HG02610 (cell line): Measurements from ENCODE around the gene ACADSB.
A peak's percentile ranks its signal among the peaks of the same experiment; 100 is the strongest.

Experiments
- ATAC-seq: cut with Tn5 transposase; IDR thresholded peaks from one replicate; pipeline ENCODE4 v1.9.1; 2021; ENCODE audit warnings: mild to moderate bottlenecking, moderate library complexity; ENCODE audit not compliant: unreplicated experiment

ACADSB gene

GRCh38 chr10:123038782-123039631, 30.2 kb downstream of the ACADSB start:
- ATAC-seq, result no peak

GRCh38 chr10:123039632-123039930, 30.8 kb downstream of the ACADSB start:
- ATAC-seq, result no peak

GRCh38 chr10:123042708-123043408, 34.1 kb downstream of the ACADSB start:
- no peak for ATAC-seq

- peak; percentile 51 for ATAC-seq
These were observed 34.7 kb downstream of the ACADSB start for GRCh38 chr10:123043409-123043925.

- ATAC-seq, result no peak
These were observed 35.6 kb downstream of the ACADSB start for GRCh38 chr10:123044391-123044790.

- no peak for ATAC-seq
These were observed 37.3 kb downstream of the ACADSB start for GRCh38 chr10:123045961-123046731.

GRCh38 chr10:123057968-123058367, 49.2 kb downstream of the ACADSB start:
- ATAC-seq, result no peak

DNA sequence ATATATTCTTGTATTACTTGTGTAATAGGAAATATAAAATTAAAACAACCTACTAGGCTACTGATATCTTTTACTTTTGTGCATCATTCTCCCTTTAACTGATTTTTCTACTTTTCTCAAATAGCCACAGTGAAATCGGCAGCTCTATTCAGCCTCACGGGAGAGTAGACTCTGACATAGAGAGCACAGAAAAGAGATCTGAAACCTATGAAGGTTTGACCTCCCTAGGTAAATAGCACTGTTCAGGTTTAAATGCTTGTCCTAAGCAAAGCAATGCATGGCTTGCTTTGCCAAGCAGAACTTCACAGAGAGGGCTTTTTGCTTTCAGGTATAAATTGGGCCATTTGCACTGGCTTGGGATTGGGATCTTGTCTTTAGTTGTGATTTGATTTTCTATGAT, 53.1 kb downstream of the ACADSB start:
- ATAC-seq, result peak; percentile 96

GRCh38 chr10:123062726-123063125, 53.9 kb downstream of the ACADSB start:
- ATAC-seq, result no peak

DNA sequence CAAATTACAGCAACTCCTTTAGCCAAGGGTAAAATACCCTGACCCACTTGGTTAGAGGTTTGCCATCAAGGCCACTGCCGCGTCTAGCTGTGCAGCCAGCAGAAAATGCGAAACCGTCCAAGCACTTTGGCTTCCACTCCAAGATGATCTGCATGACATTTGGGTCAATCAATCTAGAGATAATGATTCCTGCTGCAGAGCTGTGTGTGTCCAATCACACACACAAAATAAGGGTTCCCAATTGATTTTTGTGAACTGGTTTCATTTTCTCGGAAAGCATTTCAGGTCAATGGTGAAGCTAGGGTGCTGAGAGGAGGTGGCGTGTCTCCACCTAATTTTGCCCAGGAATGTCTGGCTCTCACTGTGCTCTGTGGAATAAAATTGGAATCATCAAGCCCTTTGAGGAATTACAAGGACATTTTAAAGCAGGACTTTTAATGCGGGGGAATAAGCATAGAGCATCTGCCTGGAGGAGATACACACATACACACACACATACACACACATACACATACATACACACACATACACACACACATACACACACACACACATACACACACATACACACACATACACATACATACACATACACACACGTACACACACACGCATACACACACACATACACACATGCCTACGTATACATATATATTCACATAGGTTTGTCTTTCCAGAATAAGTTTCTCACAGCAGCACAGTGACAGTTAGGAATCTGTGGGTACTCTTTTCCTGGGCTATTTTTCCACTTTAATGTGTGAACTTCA, 59.5 kb downstream of the ACADSB start:
- ATAC-seq, result no peak

GRCh38 chr10:123069246-123069986, 60.6 kb downstream of the ACADSB start:
- ATAC-seq, result no peak

DNA sequence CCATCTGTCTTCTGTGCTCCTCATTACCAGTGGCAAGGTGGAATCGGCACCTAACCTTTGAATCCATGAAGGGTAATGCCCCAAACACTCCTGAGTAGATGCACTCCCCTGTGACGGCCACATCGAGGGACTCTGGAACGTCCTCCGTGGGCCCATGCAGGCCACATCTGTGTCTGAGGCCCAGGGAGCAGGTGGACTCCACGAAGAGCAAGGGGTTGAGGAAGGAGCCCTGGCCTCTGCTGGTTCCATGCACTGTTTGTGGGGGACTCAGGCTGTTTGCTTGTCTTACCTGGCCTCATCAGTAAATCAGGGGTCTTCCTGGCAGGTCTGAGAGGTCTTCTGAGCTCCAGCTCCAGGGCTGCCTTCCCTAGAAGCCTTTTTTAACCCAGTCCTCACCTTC, 64.4 kb downstream of the ACADSB start:
- ATAC-seq, result no peak

- ATAC-seq, result no peak
These were observed 65.4 kb downstream of the ACADSB start for GRCh38 chr10:123074215-123074614.

DNA sequence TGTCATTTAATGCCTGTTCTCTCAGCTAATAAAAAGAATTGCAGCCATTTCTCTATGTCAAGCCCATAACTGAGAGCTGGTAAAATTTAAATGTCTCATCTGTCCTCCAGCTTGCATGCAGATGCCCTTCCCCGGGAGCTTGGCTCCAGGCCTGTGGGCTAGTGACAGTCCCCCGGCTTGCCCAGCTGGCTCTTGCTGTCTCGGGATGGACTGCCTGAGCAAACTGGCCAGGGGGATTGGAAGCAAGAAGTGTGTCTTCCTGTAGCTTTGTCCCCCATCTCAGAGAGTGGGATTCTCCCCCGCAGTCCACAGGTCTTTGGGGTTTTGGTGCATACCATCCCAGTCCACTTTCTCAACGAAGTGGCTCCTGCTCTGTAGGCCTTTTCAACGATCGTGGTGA, 73.1 kb downstream of the ACADSB start:
- no peak for ATAC-seq

DNA sequence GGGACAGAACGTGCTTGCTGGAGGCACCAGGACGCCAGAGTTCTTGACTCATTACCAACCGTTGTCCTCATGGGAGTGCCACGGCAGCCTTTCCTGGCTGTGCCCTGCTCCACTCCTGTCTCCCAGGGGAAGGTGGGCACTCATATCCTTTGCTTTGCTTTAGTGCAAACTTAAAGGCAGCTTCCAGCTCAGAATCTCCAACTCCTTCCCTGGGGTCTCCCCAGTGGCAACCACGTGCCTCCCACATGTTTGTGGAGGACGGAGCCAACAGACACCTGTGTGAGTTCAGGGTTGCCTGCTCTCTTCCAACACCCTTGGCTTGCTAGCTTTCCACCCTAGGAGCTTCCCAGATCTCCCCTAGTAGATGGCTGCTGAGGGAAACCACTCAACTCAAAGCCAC, 75.0 kb downstream of the ACADSB start:
- ATAC-seq, result no peak

- no peak for ATAC-seq
These were observed 77.5 kb downstream of the ACADSB start for GRCh38 chr10:123086281-123086680.

DNA sequence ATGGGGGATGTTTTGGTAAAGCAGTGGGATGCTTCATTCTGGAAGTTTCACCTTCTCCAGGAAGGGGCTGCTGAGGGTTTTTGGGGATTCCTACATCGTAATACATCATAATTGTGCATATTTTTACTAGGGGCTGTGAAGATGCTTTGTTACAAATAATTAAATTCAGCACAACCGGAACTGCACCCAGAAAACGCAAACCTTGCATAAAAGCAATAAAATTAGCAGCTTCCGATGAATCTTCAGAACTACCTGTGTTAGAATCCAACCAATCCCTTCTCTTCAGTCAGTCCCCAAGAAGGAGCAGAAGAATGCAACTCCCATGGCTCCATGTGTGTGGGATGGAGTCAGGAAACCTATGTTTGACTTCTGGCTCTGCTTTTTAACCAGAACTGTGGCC, 78.5 kb downstream of the ACADSB start:
- no peak for ATAC-seq

DNA sequence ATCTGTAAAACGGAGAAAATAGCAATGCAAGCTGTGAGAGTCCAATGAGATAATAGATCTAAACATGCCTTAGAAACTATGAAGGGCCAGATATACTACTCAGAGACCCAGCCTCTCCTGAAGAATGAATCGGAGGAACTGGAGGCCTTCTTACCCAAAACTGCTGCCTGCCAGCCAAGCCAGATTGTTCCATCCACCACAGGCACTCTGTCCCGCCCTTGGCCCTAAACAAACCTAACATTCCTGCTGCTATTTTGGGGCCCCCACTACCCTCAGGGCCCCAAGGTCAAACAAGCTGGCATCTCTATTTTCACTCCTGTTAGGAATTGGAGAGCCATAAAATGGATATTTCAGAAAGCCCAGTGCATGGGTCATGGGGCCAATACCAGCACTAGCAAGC, 79.0 kb downstream of the ACADSB start:
- no peak for ATAC-seq

GRCh38 chr10:123092635-123093414, 84.0 kb downstream of the ACADSB start:
- no peak for ATAC-seq
